Ishikawa (cell line): Measurements from ENCODE around the gene RAPGEF5.

Source experiments
- CEBPB ChIP-seq: IDR thresholded peaks from 2 replicates; pipeline ENCODE4 v1.6.1; 2012
- CREB1 ChIP-seq: IDR thresholded peaks from 2 replicates; pipeline ENCODE4 v1.6.1; 2012; ENCODE audit warnings: low read depth
- EGR1 ChIP-seq: IDR thresholded peaks from 2 replicates; pipeline ENCODE4 v1.6.1; 2012
- EP300 ChIP-seq: IDR thresholded peaks from 2 replicates; pipeline ENCODE4 v1.6.1; 2012; ENCODE audit warnings: borderline replicate concordance
- FOXM1 ChIP-seq: IDR thresholded peaks from 2 replicates; pipeline ENCODE4 v1.6.1; 2012; ENCODE audit warnings: low read depth, borderline replicate concordance
- MAX ChIP-seq: IDR thresholded peaks from 2 replicates; pipeline ENCODE4 v1.6.1; 2012
- NFIC ChIP-seq: IDR thresholded peaks from 2 replicates; pipeline ENCODE4 v1.6.1; 2012
- RAD21 ChIP-seq: IDR thresholded peaks from 2 replicates; pipeline ENCODE4 v1.6.1; 2012; ENCODE audit warnings: low read depth
- REST ChIP-seq: IDR thresholded peaks from 2 replicates; pipeline ENCODE4 v1.6.1; 2012; ENCODE audit warnings: low read depth, mild to moderate bottlenecking
- TAF1 ChIP-seq: IDR thresholded peaks from 2 replicates; pipeline ENCODE4 v1.6.1; 2012; ENCODE audit warnings: low read depth, mild to moderate bottlenecking
- TCF12 ChIP-seq: IDR thresholded peaks from 2 replicates; pipeline ENCODE4 v1.6.1; 2012; ENCODE audit warnings: low read depth
- TEAD4 ChIP-seq: IDR thresholded peaks from 2 replicates; pipeline ENCODE4 v1.6.1; 2012
- USF1 ChIP-seq: IDR thresholded peaks from 2 replicates; pipeline ENCODE4 v1.6.1; 2012
- YY1 ChIP-seq: IDR thresholded peaks from 2 replicates; pipeline ENCODE4 v1.6.1; 2012; ENCODE audit warnings: low read depth
- ZBTB7A ChIP-seq: IDR thresholded peaks from 2 replicates; pipeline ENCODE4 v1.6.1; 2012; ENCODE audit warnings: low read depth

Gene RAPGEF5

DNA sequence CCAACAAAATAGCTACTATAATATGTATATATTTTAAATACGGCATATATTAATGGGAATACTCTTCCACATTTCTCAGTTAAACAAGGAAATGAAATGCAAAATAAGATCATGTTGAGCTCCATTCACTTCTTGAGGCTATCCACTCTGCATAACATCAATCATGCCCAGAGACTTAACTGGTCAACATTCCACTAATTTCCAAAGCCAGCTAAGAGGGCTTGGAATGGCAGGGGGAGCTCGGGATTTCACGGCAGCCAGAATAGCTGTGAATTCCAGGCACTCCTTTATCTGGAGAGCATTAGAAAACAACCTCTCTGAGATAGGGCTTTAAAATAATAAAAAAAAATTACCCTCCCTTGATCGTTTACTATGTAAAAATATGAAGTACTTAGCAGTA, 216.4 kb downstream of the RAPGEF5 start:
- TF ChIP-seq TEAD4 = no peak
- no peak for TF ChIP-seq RAD21
- TF ChIP-seq REST = no peak
- TF ChIP-seq NFIC = no peak
- no peak for TF ChIP-seq CREB1
- TF ChIP-seq MAX = no peak
- no peak for TF ChIP-seq YY1
- TF ChIP-seq TCF12 = no peak
- no peak for TF ChIP-seq TAF1
- TF ChIP-seq EP300 = no peak

- TF ChIP-seq REST (no peak), USF1 (no peak), RAD21 (no peak), ZBTB7A (no peak), MAX (no peak), TAF1 (no peak), CREB1 (no peak), EP300 (no peak), FOXM1 (no peak), NFIC (no peak), TEAD4 (no peak), TCF12 (no peak), CEBPB (no peak), EGR1 (no peak), YY1 (no peak)
These were observed 218.1 kb downstream of the RAPGEF5 start for GRCh38 chr7:22138886-22139285.

DNA sequence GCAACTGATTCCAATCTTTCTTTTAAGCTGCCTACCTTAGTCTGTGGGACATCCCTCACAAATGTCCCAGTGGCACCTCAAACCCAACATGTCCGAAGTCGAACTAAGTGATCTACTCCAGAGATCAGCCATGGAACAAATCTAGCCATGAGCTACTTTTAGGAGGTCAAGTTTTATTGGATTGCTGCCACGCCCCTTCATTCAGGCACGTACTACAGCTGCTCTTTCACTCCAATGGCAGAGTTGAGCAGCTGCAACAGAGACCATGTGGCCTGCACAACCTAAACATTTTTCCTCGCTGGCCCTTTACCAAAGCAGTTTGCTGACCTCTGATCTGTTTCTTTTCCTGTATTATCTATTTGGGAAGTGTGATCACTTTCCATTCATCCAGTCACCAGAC, 218.8 kb downstream of the RAPGEF5 start:
- TF ChIP-seq MAX (no peak), RAD21 (no peak), REST (no peak), CEBPB (no peak), EP300 (no peak), YY1 (no peak), TCF12 (no peak), EGR1 (no peak), CREB1 (no peak), USF1 (no peak), TAF1 (no peak), NFIC (no peak), ZBTB7A (no peak)

- TF ChIP-seq MAX (no peak), FOXM1 (no peak), EP300 (no peak), TAF1 (no peak), YY1 (no peak), CEBPB (no peak), ZBTB7A (no peak), RAD21 (no peak), REST (no peak), TCF12 (no peak), TEAD4 (no peak), CREB1 (no peak), NFIC (no peak), EGR1 (no peak), USF1 (no peak)
These were observed 219.5 kb downstream of the RAPGEF5 start for GRCh38 chr7:22137466-22137865.
